Colonic mucosa (tissue), 4 donors: ENCODE measurements around the gene DOCK9. TPM values are rescaled to one million over a fixed set of nuclear protein-coding genes. Genes with fewer than 3 reads are reported as not detected.
A peak's percentile ranks its signal among the peaks of the same experiment; 100 is the strongest.

ENCODE experiments used
- DNase-seq: peaks from one replicate; pipeline ENCODE4 v3.0.0-alpha.2; 2020
- H3K27ac ChIP-seq: fragments of 200-600 bp; one replicate; pipeline ENCODE4 v1.8.0; 2021
- H3K27me3 ChIP-seq: fragments of 200-600 bp; one replicate; pipeline ENCODE4 v1.8.0; 2021
- H3K36me3 ChIP-seq: fragments of 200-600 bp; one replicate; pipeline ENCODE4 v1.8.0; 2021
- H3K4me1 ChIP-seq: fragments of 200-600 bp; one replicate; pipeline ENCODE4 v1.8.0; 2021; ENCODE audit warnings: mild to moderate bottlenecking
- H3K4me3 ChIP-seq: fragments of 200-600 bp; one replicate; pipeline ENCODE4 v1.8.0; 2021
- H3K9ac ChIP-seq, 2 donors: one replicate each; pipeline ENCODE4 v1.7.0; 2013; ENCODE audit warnings: control low read depth in 2 of 2, low read depth in 2 of 2, low read length in 2 of 2
- H3K9me3 ChIP-seq: fragments of 200-600 bp; one replicate; pipeline ENCODE4 v1.8.0; 2021
- intact Hi-C: fragments of 100-400 bp; cut with DNase I; formaldehyde crosslinking; loops from one replicate; pipeline ENCODE4 v1.14.1; 2022
- total RNA-seq, 2 donors: library from RNA; stranded (reverse); fragmentation: NEBNext Ultra II Directional in 1 of 2; extraction: Animal tissue kit (Norgen Biotek cat#: 25700) in 1 of 2; gene quantifications; one replicate each; pipeline ENCODE4 v1.2.1, GENCODE V29; 2021
- TF ChIP-seq, protein P1 (sequence below): fragments of 200-600 bp; IDR thresholded peaks from one replicate; pipeline ENCODE4 v1.8.0; 2022; ENCODE audit warnings: antibody characterized with exemption, mild to moderate bottlenecking
- donor health status: healthy.
- donor health status: DM: no; HTN: no; CAD: no.
- donor health status: DM: no; HTN: no; CAD: no.

The DOCK9 gene
- total RNA-seq, 2 donors from 2014 or later, result 42.3 to 52.4 TPM

GRCh38 chr13:98804336-98804855 lies 173.5 kb downstream of the DOCK9 start:
- peak; percentile 14 for DNase-seq
- TF ChIP-seq, protein P1, sequence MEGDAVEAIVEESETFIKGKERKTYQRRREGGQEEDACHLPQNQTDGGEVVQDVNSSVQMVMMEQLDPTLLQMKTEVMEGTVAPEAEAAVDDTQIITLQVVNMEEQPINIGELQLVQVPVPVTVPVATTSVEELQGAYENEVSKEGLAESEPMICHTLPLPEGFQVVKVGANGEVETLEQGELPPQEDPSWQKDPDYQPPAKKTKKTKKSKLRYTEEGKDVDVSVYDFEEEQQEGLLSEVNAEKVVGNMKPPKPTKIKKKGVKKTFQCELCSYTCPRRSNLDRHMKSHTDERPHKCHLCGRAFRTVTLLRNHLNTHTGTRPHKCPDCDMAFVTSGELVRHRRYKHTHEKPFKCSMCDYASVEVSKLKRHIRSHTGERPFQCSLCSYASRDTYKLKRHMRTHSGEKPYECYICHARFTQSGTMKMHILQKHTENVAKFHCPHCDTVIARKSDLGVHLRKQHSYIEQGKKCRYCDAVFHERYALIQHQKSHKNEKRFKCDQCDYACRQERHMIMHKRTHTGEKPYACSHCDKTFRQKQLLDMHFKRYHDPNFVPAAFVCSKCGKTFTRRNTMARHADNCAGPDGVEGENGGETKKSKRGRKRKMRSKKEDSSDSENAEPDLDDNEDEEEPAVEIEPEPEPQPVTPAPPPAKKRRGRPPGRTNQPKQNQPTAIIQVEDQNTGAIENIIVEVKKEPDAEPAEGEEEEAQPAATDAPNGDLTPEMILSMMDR, result no peak
- Histone ChIP-seq H3K36me3 (peaks cover 3% of the 10 kb centered on the region), H3K9me3 (no peaks in the 10 kb centered on the region), H3K27me3 (no peaks in the 10 kb centered on the region), H3K27ac (no peak overlapping the region), H3K9ac (no peak overlapping the region), H3K4me3 (no peak overlapping the region), H3K4me1 (no peaks in the 10 kb centered on the region)
- intact Hi-C loops, result no loop called here

DNA sequence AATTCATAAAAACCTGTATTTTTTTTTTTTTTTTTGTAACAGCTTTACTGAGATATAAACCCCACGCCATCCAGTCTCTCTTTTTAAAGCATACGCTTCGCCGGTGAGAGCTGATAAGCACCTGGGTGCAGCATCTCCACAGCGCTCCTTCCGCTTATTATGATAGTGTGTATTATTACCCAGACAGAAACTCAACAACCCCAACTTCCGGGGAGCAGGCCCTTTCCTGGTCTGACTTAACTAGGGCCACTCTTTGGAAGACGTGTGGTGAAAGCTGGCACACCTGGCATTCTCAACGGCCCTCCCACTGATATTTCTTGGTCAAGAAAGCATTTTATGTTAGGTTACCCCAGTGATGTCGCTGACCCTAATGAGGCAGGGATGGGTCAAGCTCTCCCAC lies 173.9 kb downstream of the DOCK9 start:
- Histone ChIP-seq H3K9ac (no peak overlapping the region), H3K9me3 (no peaks in the 10 kb centered on the region), H3K4me1 (no peaks in the 10 kb centered on the region), H3K27ac (no peak overlapping the region), H3K4me3 (no peak overlapping the region), H3K36me3 (peaks cover 3% of the 10 kb centered on the region), H3K27me3 (no peaks in the 10 kb centered on the region)
- intact Hi-C loops, result no loop called here
- peak; percentile 6 for DNase-seq
- TF ChIP-seq, protein P1, result no peak

DNA sequence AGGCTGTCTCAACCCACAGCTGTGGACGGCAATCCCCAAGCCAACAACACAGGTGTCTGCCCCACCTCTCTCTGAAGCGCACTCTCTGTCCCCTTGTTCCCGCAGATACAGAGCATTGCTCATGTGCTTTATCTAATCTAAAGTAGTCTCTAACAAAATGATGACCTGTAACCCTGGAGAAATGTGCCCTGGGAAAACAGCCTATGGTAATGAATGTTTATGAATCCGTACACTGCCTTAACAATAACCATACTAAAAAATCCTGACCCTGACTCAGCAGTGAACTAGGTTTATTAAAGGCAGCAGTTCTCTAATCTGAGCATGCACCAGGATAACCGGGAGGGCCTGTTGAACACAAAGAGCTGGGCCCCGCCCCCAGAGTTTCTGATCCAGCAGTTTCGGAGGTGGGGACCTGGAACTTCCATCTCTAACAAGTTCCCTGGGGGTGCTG lies 174.7 kb downstream of the DOCK9 start:
- intact Hi-C loops, result no loop called here
- Histone ChIP-seq H3K4me1 (no peaks in the 10 kb centered on the region), H3K4me3 (no peak overlapping the region), H3K36me3 (peaks cover 3% of the 10 kb centered on the region), H3K9ac (no peak overlapping the region), H3K27me3 (no peaks in the 10 kb centered on the region), H3K27ac (no peak overlapping the region), H3K9me3 (no peaks in the 10 kb centered on the region)
- no peak for DNase-seq
- TF ChIP-seq, protein P1, result no peak

- H3K9ac ChIP-seq, result no peak overlapping the region
- H3K4me3 ChIP-seq, result no peak overlapping the region
- H3K9me3 ChIP-seq, result no peaks in the 10 kb centered on the region
- no peak for DNase-seq
- peaks cover 3% of the 10 kb centered on the region for H3K36me3 ChIP-seq
- H3K27ac ChIP-seq, result no peak overlapping the region
- no peaks in the 10 kb centered on the region for H3K4me1 ChIP-seq
- TF ChIP-seq, protein P1, result no peak
- intact Hi-C loops, result no loop called here
- H3K27me3 ChIP-seq, result no peaks in the 10 kb centered on the region
Measured at GRCh38 chr13:98802559-98802958, 175.3 kb downstream of the DOCK9 start.

DNA sequence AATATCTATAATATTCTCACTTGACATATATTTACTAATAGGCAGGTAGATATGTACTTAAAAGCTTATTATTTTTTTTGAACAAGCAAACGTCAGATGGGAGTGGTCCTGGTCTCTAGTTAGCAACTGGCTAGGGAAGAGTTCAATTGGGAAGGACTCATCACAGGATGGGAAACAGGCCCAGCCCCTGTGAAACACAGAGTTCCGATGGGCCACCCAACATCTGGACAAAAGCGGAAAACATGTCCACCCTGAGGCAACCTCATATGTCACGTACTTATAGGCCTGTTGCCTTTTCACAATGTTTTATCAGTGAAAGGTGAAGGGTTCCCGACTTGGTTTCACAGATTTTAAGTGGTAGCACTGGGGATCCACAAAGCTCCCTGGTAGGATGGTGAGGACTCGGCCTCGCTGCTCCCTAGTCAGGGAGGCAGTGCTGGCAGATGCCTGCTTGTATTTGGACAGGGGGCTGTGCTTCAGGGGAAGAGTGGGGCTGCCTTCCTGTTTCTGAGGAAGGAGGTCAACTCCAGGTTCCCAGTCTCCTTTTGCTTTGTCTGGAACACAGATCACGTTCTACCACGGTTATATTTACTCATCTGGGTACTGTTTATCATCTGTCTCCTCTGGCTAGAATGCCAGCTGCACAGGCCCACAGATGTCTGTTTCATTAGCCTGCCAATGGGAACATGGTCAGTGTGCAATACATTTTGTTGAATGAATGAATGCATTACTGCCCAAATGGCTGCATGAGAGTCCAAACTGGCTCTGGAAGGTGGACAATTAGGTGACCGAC lies 176.0 kb downstream of the DOCK9 start:
- intact Hi-C loops, result no loop called here
- DNase-seq, result no peak
- TF ChIP-seq, protein P1, result no peak
- Histone ChIP-seq H3K27ac (no peak overlapping the region), H3K4me3 (no peak overlapping the region), H3K4me1 (no peaks in the 10 kb centered on the region), H3K27me3 (no peaks in the 10 kb centered on the region), H3K9ac (no peak overlapping the region), H3K36me3 (peaks cover 3% of the 10 kb centered on the region), H3K9me3 (no peaks in the 10 kb centered on the region)
